Omental fat pad (tissue), 4 donors: ENCODE data around the gene SYT1. TPM values are rescaled to one million over a fixed set of nuclear protein-coding genes. Genes with fewer than 3 reads are reported as not detected.

Source experiments
- ATAC-seq: fragments of 150-250 bp; one replicate; pipeline ENCODE4 v1.9.1; 2016; ENCODE audit warnings: mild to moderate bottlenecking, moderate library complexity; ENCODE audit not compliant: low FRiP score
- DNase-seq: peaks from one replicate; pipeline ENCODE4 v3.0.0-alpha.2; 2019; ENCODE audit warnings: low spot score
- total RNA-seq, 4 donors: library from RNA; depleted of rRNA; stranded (reverse); fragments of >200 nt; gene quantifications; one replicate each; pipeline ENCODE4 v1.1.0, GENCODE V29; 2016
- TF ChIP-seq, protein P1 (sequence below), 3 donors: fragments of 450-650 bp; IDR thresholded peaks; one replicate each; pipeline ENCODE4 v1.5.1; 2016 to 2017; ENCODE audit warnings: antibody characterized with exemption in 3 of 3, mild to moderate bottlenecking in 3 of 3, moderate library complexity in 2 of 3

SYT1 gene
- total RNA-seq, 4 donors from 2014 or later: 0.72 to 3.1 (median 1.7) TPM

DNA sequence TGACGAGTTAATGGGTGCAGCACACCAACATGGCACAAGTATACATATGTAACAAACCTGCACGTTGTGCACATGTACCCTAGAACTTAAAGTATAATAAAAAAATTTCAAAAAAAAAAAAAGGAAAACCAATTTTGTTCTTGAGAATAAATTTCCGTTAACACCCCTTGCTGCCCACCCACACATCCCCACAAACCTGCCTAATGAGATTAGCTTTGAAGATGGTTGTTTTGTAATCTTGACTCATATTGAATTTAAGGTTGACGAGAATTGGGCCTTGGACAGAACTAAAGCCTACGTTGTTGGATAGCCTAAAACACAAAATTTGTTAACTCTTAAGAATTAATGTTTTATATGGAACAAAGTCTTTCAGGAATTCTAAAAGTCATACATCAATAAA, 52.9 kb downstream of the SYT1 start:
- DNase-seq: no peak
- TF ChIP-seq, protein P1, sequence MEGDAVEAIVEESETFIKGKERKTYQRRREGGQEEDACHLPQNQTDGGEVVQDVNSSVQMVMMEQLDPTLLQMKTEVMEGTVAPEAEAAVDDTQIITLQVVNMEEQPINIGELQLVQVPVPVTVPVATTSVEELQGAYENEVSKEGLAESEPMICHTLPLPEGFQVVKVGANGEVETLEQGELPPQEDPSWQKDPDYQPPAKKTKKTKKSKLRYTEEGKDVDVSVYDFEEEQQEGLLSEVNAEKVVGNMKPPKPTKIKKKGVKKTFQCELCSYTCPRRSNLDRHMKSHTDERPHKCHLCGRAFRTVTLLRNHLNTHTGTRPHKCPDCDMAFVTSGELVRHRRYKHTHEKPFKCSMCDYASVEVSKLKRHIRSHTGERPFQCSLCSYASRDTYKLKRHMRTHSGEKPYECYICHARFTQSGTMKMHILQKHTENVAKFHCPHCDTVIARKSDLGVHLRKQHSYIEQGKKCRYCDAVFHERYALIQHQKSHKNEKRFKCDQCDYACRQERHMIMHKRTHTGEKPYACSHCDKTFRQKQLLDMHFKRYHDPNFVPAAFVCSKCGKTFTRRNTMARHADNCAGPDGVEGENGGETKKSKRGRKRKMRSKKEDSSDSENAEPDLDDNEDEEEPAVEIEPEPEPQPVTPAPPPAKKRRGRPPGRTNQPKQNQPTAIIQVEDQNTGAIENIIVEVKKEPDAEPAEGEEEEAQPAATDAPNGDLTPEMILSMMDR (IDR thresholded peaks at IDR 0.05): no peak
- ATAC-seq: no peak

DNA sequence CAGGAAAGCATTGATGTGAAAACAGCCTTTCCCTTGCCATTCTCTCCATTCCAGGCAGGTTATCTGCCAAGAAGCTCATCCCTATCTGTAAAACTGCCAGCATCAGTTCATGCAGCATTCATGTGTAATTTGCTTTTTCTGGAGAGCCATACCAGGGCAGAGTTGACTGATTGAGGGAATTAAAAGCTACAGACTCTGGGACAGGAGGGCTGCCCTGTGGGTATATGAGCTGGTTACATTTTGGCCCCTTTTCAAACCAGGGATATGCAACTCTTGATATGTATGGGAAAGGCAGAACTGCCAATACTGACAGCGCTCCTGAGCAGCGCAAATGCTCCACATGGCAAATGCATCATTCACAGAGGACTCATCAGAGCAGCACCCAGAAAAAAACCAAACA, 53.7 kb downstream of the SYT1 start:
- TF ChIP-seq, protein P1 (IDR thresholded peaks at IDR 0.05): no peak
- DNase-seq: no peak

DNA sequence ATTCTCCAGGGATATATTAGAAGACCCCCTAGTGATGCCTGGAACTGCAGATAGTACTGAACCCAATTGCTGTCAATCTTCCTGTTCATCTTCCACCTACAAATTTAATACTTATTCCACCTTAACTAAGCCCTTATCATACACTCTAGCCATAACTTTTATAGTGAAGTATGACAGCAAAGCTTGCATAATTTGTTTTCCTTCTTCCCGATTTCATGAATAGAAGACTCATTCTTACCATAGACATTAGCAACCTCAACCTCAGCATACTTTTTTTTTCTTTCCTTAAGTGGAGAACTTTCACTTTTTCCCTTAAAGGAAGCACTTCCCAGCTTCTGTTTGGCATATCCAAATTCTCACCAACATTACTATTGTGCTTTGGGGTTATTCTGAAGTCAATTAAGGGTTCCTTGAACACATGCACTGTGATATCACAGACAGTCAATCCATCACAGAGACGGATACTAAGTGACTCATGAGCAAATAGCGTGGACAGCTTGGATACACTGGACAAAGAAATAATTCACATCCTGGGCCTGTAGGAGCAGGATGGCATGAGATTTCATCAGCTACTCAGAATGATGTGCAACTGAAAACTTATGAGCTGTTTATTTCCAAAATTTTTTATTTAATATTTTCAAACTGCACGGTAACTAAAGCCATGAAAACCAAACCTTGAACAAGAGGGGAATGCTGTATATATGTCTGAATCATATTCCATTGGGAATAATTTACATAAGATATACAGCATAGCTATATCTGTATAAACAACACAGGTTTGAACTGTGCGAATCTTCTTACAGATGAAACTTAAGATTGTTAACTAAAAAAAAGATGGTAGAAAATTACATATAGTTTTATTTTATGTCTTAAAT, 63.9 kb downstream of the SYT1 start:
- ATAC-seq (no peak), DNase-seq (no peak)
- TF ChIP-seq, protein P1 (IDR thresholded peaks at IDR 0.05): no peak

More for the DNA sequence above, 53.7 kb downstream of the SYT1 start:
- no peak for ATAC-seq

DNA sequence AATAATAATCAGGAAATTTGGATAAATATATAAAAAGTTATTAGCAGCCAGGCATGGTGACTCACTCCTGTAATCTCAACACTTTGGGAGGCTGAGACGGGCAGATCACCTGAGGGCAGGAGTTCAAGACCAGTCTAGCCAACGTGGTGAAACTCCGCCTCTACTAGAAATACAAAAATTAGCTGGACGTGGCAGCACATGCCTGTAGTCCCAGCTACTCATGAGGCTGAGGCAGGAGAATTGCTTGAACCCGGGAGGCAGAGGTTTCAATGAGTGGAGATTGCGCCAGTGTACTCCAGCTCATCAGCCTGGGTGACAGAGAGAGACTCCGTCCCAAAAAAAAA, 64.5 kb downstream of the SYT1 start:
- DNase-seq: no peak
- TF ChIP-seq, protein P1 (IDR thresholded peaks at IDR 0.05): no peak
- ATAC-seq: no peak

DNA sequence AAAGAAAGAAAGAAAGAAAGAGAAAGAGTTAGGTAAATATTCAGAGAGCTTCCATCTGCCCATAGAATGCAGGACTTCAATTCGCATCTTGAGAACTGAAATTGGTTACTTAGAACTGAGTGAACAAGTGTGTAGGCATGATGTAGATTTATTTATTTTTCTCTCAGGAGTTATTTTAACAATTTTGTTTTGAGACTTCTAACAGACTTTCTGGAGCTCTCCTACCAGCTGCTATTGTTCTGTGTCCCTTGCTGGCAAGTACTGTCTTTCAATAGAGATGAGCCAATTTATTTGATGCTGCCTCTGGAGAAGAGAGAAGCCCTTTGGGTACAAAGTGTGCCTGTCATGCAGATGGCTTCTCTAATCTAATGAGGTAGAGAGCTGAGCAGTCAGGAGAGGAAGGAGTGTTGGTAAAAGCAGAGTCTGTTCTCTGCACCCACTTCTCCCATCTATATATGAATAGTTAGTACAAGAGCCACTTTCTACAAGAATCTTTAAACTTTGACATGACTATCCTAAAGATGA, 67.0 kb downstream of the SYT1 start:
- no peak for DNase-seq
- ATAC-seq: no peak
- TF ChIP-seq, protein P1 (IDR thresholded peaks at IDR 0.05): no peak

DNA sequence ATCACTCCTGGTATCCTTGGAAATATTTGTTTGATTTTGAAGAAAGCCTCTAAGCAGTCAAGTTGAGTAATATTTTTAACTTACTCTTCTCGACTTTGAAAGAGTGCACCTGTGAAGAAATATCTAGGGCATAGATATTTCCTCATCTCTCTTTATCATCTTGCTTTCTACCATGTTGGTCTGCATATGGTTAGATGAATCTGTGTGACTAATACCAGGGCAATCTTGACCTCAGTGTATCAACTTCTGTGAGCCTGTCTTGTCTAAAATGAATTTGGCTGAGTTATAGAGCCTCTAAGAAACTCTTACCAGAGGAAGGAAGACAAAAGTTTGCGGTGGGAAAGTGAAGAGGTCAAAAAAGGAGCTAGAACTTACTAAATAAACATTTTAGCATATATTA, 68.4 kb downstream of the SYT1 start:
- TF ChIP-seq, protein P1 (IDR thresholded peaks at IDR 0.05): no peak
- ATAC-seq (no peak), DNase-seq (no peak)
